Stimulated activated naive CD8-positive, alpha-beta T cell treated with anti-CD3 and anti-CD28 coated beads, Interleukin-15, amount 100 ng/mL, for 72 hours (primary cell): ENCODE data around the gene ZNF562.
"Not testable (repeated sequence)": the region's sequence is repeated elsewhere in the genome, so short reads cannot be mapped to it uniquely, and the experiment has no call there.

Source experiments
- ATAC-seq: fragments of 150-1000 bp; cut with Tn5 transposase; 2 replicates; pipeline ENCODE4 v1.10.0; 2021; ENCODE audit warnings: mild to moderate bottlenecking, moderate library complexity
- DNase-seq, 2 donors: peaks; one replicate each; pipeline ENCODE4 v3.0.0; 2021 to 2022
- H3K27ac Mint-ChIP-seq, 2 donors: one replicate each; pipeline ENCODE4 v1.8.0; 2022; ENCODE audit warnings: mild to moderate bottlenecking in 2 of 2, mixed read lengths in 2 of 2, moderate library complexity in 2 of 2
- H3K27me3 Mint-ChIP-seq: one replicate; pipeline ENCODE4 v1.8.0; 2022; ENCODE audit warnings: mixed read lengths
- H3K4me1 Mint-ChIP-seq: one replicate; pipeline ENCODE4 v1.8.0; 2022; ENCODE audit warnings: mild to moderate bottlenecking, mixed read lengths
- H3K4me3 Mint-ChIP-seq, 2 donors: one replicate each; pipeline ENCODE4 v1.8.0; 2022; ENCODE audit warnings: mild to moderate bottlenecking in 2 of 2, mixed read lengths in 2 of 2, moderate library complexity in 1 of 2
- H3K9me3 Mint-ChIP-seq, 2 donors: one replicate each; pipeline ENCODE4 v1.8.0; 2022; ENCODE audit warnings: mixed read lengths in 2 of 2

The ZNF562 gene

GRCh38 chr19:9668544-9668943 lies 6.4 kb downstream of the ZNF562 start:
- Mint-ChIP-seq H3K27me3 (no peaks in the 10 kb centered on the region), H3K27ac (peak overlapping the region in 1 of 2 donors; percentile 49), H3K9me3 (peaks cover 33 to 61% of the 10 kb centered on the region in 2 donors), H3K4me3 (no peak overlapping the region), H3K4me1 (peaks cover 48% of the 10 kb centered on the region)
- DNase-seq = no peak
- ATAC-seq = no peak

GRCh38 chr19:9667898-9668297 lies 7.0 kb downstream of the ZNF562 start:
- ATAC-seq (no peak), DNase-seq (no peak)
- H3K4me3 Mint-ChIP-seq = no peak overlapping the region
- no peak overlapping the region for H3K27ac Mint-ChIP-seq
- peaks cover 31 to 58% of the 10 kb centered on the region in 2 donors for H3K9me3 Mint-ChIP-seq
- H3K27me3 Mint-ChIP-seq = no peaks in the 10 kb centered on the region
- H3K4me1 Mint-ChIP-seq = peaks cover 51% of the 10 kb centered on the region

GRCh38 chr19:9658769-9659168 lies 16.1 kb downstream of the ZNF562 start:
- Mint-ChIP-seq H3K4me1 (peaks cover 6% of the 10 kb centered on the region), H3K27ac (no peak overlapping the region), H3K9me3 (peaks cover 5 to 14% of the 10 kb centered on the region in 2 donors), H3K27me3 (no peaks in the 10 kb centered on the region), H3K4me3 (no peak overlapping the region)
- ATAC-seq = no peak
- DNase-seq = no peak

GRCh38 chr19:9653066-9653555 lies 21.8 kb downstream of the ZNF562 start:
- not testable (repeated sequence) for H3K27me3 Mint-ChIP-seq, H3K27ac Mint-ChIP-seq, H3K4me3 Mint-ChIP-seq, DNase-seq, ATAC-seq, H3K4me1 Mint-ChIP-seq
- H3K9me3 Mint-ChIP-seq = peaks cover 16 to 30% of the 10 kb centered on the region in 2 donors

GRCh38 chr19:9651464-9651863 lies 23.4 kb downstream of the ZNF562 start:
- not testable (repeated sequence) for DNase-seq, H3K4me3 Mint-ChIP-seq, H3K4me1 Mint-ChIP-seq, H3K27me3 Mint-ChIP-seq, H3K27ac Mint-ChIP-seq, ATAC-seq
- H3K9me3 Mint-ChIP-seq = peaks cover 11 to 23% of the 10 kb centered on the region in 2 donors

- Mint-ChIP-seq H3K4me3 (no peak overlapping the region), H3K27ac (no peak overlapping the region), H3K27me3 (no peaks in the 10 kb centered on the region), H3K4me1 (no peaks in the 10 kb centered on the region), H3K9me3 (peaks cover 11 to 23% of the 10 kb centered on the region in 2 donors)
- DNase-seq (no peak), ATAC-seq (no peak)
These were observed 24.6 kb downstream of the ZNF562 start for GRCh38 chr19:9650345-9650744.

GRCh38 chr19:9645472-9645871 lies 29.4 kb downstream of the ZNF562 start:
- DNase-seq (no peak), ATAC-seq (no peak)
- no peaks in the 10 kb centered on the region for H3K27me3 Mint-ChIP-seq
- H3K4me3 Mint-ChIP-seq = no peak overlapping the region
- peaks cover 15% of the 10 kb centered on the region in 2 donors for H3K9me3 Mint-ChIP-seq
- peak overlapping the region; percentile 13 to 57 for H3K27ac Mint-ChIP-seq
- H3K4me1 Mint-ChIP-seq = no peaks in the 10 kb centered on the region

- Mint-ChIP-seq H3K27me3 (no peaks in the 10 kb centered on the region), H3K27ac (no peak overlapping the region), H3K9me3 (peaks cover 16 to 17% of the 10 kb centered on the region in 2 donors), H3K4me3 (no peak overlapping the region), H3K4me1 (no peaks in the 10 kb centered on the region)
- no peak for ATAC-seq
- no peak for DNase-seq
These were observed 30.4 kb downstream of the ZNF562 start for GRCh38 chr19:9644472-9644871.

- H3K27me3 Mint-ChIP-seq = no peaks in the 10 kb centered on the region
- H3K27ac Mint-ChIP-seq = peak overlapping the region; percentile 10 to 85
- H3K4me3 Mint-ChIP-seq = no peak overlapping the region
- peaks cover 16 to 17% of the 10 kb centered on the region in 2 donors for H3K9me3 Mint-ChIP-seq
- no peaks in the 10 kb centered on the region for H3K4me1 Mint-ChIP-seq
- ATAC-seq (no peak), DNase-seq (no peak)
These were observed 33.1 kb downstream of the ZNF562 start for GRCh38 chr19:9641810-9642209.

GRCh38 chr19:9640956-9641355 lies 33.9 kb downstream of the ZNF562 start:
- Mint-ChIP-seq H3K4me1 (no peaks in the 10 kb centered on the region), H3K27ac (no peak overlapping the region)

GRCh38 chr19:9636018-9636417 lies 38.9 kb downstream of the ZNF562 start:
- H3K27ac Mint-ChIP-seq = no peak overlapping the region
- no peaks in the 10 kb centered on the region for H3K27me3 Mint-ChIP-seq
- no peak for DNase-seq
- no peak for ATAC-seq
- peaks cover 6 to 7% of the 10 kb centered on the region in 2 donors for H3K9me3 Mint-ChIP-seq
- H3K4me1 Mint-ChIP-seq = no peaks in the 10 kb centered on the region
- H3K4me3 Mint-ChIP-seq = no peak overlapping the region

More at GRCh38 chr19:9640956-9641355, 33.9 kb downstream of the ZNF562 start:
- H3K27me3 Mint-ChIP-seq = no peaks in the 10 kb centered on the region
- peaks cover 16 to 17% of the 10 kb centered on the region in 2 donors for H3K9me3 Mint-ChIP-seq
- no peak overlapping the region for H3K4me3 Mint-ChIP-seq
- no peak for DNase-seq
- ATAC-seq = no peak

GRCh38 chr19:9627856-9628255 lies 47.0 kb downstream of the ZNF562 start:
- H3K27me3 Mint-ChIP-seq = no peaks in the 10 kb centered on the region
- DNase-seq (no peak), ATAC-seq (no peak)
- no peak overlapping the region for H3K27ac Mint-ChIP-seq
- no peak overlapping the region for H3K4me3 Mint-ChIP-seq
- peaks cover 14% of the 10 kb centered on the region for H3K4me1 Mint-ChIP-seq
- no peaks in the 10 kb centered on the region for H3K9me3 Mint-ChIP-seq

GRCh38 chr19:9622531-9622930 lies 52.4 kb downstream of the ZNF562 start:
- Mint-ChIP-seq H3K27ac (peak overlapping the region in 1 of 2 donors; percentile 33), H3K9me3 (peaks cover 0 to 5% of the 10 kb centered on the region in 2 donors), H3K4me1 (peaks cover 26% of the 10 kb centered on the region), H3K27me3 (no peaks in the 10 kb centered on the region), H3K4me3 (peak overlapping the region in 1 of 2 donors; percentile 63)
- ATAC-seq (no peak), DNase-seq (no peak)

- peaks cover 26% of the 10 kb centered on the region for H3K4me1 Mint-ChIP-seq
- H3K9me3 Mint-ChIP-seq = peaks cover 0 to 5% of the 10 kb centered on the region in 2 donors
- DNase-seq = peak; percentile 84 to 89
- H3K27me3 Mint-ChIP-seq = no peaks in the 10 kb centered on the region
- H3K4me3 Mint-ChIP-seq = peak within 1 kb of the TSS; percentile 97 to 100
- H3K27ac Mint-ChIP-seq = peak within 1 kb of the TSS; percentile 99 to 100
- ATAC-seq = peak; percentile 95
These were observed 53.5 kb downstream of the ZNF562 start, which contains the start of gene ZNF561 for GRCh38 chr19:9621156-9622037. Gene ZNF561 (minus strand): TSS chr19:9621232. CDS start chr19:9619456, 1,776 bp downstream.

- H3K27ac Mint-ChIP-seq = peak overlapping the region; percentile 99 to 100
- peaks cover 22% of the 10 kb centered on the region for H3K4me1 Mint-ChIP-seq
- peak overlapping the region; percentile 97 to 100 for H3K4me3 Mint-ChIP-seq
- ATAC-seq (no peak), DNase-seq (no peak)
- H3K9me3 Mint-ChIP-seq = peaks cover 0 to 5% of the 10 kb centered on the region in 2 donors
- H3K27me3 Mint-ChIP-seq = no peaks in the 10 kb centered on the region
These were observed 54.1 kb downstream of the ZNF562 start for GRCh38 chr19:9620842-9621155.

GRCh38 chr19:9615844-9616243 lies 59.1 kb downstream of the ZNF562 start:
- DNase-seq (no peak), ATAC-seq (no peak)
- Mint-ChIP-seq H3K9me3 (peaks cover 12 to 14% of the 10 kb centered on the region in 2 donors), H3K4me3 (no peak overlapping the region), H3K27me3 (no peaks in the 10 kb centered on the region), H3K4me1 (peaks cover 12% of the 10 kb centered on the region), H3K27ac (no peak overlapping the region)
